ENCODE results near the gene SEPTIN12. TPM values are rescaled to one million over a fixed set of nuclear protein-coding genes. Genes with fewer than 3 reads are reported as not detected.

Gene SEPTIN12
- total and polyA plus RNA-seq, 2 experiments from 2014 or later: not detected

DNA sequence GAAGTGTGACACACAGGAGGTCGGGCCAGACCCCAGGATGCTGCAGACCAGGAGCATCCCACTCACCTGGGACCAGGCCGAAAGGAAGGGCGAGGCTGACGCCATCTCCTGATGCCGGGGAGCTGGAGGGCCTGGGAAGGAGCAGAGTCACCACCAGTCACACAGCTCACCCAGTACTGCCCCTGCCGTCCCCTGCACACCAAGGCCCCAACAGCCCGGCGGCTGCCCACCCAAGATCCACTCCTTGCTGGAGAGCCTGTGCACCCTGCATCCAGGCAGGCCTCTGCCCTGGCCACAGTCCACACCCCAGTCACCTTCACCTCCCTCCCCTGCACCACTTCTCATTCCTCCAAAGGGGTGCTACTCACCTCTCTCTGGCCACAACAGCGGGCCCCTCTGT is 25.9 kb downstream of the SEPTIN12 start:
- Histone ChIP-seq H3K4me1 (ENCODE audit: insufficient read depth) (peaks cover 6% of the 10 kb centered on the region; the same call in 1 of the 2 replicates), H3F3A (replicated peaks; ENCODE audit: low read depth) (no peaks in the 10 kb centered on the region), H3K4me2 (no peak overlapping the region), H3K4me3 (no peak overlapping the region), H4K20me1 (replicated peaks; ENCODE audit: insufficient read depth) (no peaks in the 10 kb centered on the region), H3K9me2 (ENCODE audit: insufficient read depth) (no peaks in the 10 kb centered on the region), H2AFZ (no peak overlapping the region), H3K27me3 (ENCODE audit: insufficient read depth) (no peaks in the 10 kb centered on the region), H3K27ac (ENCODE audit: low read depth) (no peak overlapping the region), H3K79me2 (replicated peaks; ENCODE audit: insufficient read depth) (peaks cover 17% of the 10 kb centered on the region), H3K36me3 (ENCODE audit: insufficient read depth) (peaks cover 15% of the 10 kb centered on the region; the same call in 1 of the 2 replicates)
- DNase-seq (ENCODE audit: low spot score): no peak
- H3K36me3 Mint-ChIP-seq (ENCODE audit: low read depth): peaks cover 72% of the 10 kb centered on the region
- H3K27me3 Mint-ChIP-seq (ENCODE audit: insufficient read depth, low read depth, poor library complexity): peaks cover 11% of the 10 kb centered on the region
- ATAC-seq: no peak
- H3K4me1 Mint-ChIP-seq: peaks cover 9% of the 10 kb centered on the region
- H3K4me3 Mint-ChIP-seq: no peak overlapping the region
- H3K9me3 Mint-ChIP-seq: no peaks in the 10 kb centered on the region; the same call in 2 of the 3 replicates
- TF ChIP-seq NANOG (IDR thresholded peaks at IDR 0.05; ENCODE audit: borderline replicate concordance) (no peak), POLR2AphosphoS5 (IDR thresholded peaks at IDR 0.05; ENCODE audit: low read depth) (no peak), EZH2phosphoT487 (IDR thresholded peaks at IDR 0.05; ENCODE audit: unreplicated experiment) (no peak), CREB1 (CRISPR knock-in tag; IDR thresholded peaks at IDR 0.05; ENCODE audit: low read depth) (no peak), EZH2 (IDR thresholded peaks at IDR 0.05; ENCODE audit: low read depth, unreplicated experiment) (no peak), ZNF114 (CRISPR knock-in tag; IDR thresholded peaks at IDR 0.05) (no peak), STAT1 (IDR thresholded peaks at IDR 0.05; ENCODE audit: unreplicated experiment) (no peak), ZNF331 (CRISPR knock-in tag; IDR thresholded peaks at IDR 0.05; ENCODE audit: low read depth) (no peak), JUNB (IDR thresholded peaks at IDR 0.05; ENCODE audit: unreplicated experiment) (no peak)
- TF ChIP-seq, protein P1, sequence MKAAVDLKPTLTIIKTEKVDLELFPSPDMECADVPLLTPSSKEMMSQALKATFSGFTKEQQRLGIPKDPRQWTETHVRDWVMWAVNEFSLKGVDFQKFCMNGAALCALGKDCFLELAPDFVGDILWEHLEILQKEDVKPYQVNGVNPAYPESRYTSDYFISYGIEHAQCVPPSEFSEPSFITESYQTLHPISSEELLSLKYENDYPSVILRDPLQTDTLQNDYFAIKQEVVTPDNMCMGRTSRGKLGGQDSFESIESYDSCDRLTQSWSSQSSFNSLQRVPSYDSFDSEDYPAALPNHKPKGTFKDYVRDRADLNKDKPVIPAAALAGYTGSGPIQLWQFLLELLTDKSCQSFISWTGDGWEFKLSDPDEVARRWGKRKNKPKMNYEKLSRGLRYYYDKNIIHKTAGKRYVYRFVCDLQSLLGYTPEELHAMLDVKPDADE (IDR thresholded peaks at IDR 0.05): no peak
- TF ChIP-seq, protein P2, sequence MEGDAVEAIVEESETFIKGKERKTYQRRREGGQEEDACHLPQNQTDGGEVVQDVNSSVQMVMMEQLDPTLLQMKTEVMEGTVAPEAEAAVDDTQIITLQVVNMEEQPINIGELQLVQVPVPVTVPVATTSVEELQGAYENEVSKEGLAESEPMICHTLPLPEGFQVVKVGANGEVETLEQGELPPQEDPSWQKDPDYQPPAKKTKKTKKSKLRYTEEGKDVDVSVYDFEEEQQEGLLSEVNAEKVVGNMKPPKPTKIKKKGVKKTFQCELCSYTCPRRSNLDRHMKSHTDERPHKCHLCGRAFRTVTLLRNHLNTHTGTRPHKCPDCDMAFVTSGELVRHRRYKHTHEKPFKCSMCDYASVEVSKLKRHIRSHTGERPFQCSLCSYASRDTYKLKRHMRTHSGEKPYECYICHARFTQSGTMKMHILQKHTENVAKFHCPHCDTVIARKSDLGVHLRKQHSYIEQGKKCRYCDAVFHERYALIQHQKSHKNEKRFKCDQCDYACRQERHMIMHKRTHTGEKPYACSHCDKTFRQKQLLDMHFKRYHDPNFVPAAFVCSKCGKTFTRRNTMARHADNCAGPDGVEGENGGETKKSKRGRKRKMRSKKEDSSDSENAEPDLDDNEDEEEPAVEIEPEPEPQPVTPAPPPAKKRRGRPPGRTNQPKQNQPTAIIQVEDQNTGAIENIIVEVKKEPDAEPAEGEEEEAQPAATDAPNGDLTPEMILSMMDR (conservative IDR thresholded peaks at IDR 0.05; ENCODE audit: low read depth in 2 of 2): no peak
- TF ChIP-seq, protein P3, sequence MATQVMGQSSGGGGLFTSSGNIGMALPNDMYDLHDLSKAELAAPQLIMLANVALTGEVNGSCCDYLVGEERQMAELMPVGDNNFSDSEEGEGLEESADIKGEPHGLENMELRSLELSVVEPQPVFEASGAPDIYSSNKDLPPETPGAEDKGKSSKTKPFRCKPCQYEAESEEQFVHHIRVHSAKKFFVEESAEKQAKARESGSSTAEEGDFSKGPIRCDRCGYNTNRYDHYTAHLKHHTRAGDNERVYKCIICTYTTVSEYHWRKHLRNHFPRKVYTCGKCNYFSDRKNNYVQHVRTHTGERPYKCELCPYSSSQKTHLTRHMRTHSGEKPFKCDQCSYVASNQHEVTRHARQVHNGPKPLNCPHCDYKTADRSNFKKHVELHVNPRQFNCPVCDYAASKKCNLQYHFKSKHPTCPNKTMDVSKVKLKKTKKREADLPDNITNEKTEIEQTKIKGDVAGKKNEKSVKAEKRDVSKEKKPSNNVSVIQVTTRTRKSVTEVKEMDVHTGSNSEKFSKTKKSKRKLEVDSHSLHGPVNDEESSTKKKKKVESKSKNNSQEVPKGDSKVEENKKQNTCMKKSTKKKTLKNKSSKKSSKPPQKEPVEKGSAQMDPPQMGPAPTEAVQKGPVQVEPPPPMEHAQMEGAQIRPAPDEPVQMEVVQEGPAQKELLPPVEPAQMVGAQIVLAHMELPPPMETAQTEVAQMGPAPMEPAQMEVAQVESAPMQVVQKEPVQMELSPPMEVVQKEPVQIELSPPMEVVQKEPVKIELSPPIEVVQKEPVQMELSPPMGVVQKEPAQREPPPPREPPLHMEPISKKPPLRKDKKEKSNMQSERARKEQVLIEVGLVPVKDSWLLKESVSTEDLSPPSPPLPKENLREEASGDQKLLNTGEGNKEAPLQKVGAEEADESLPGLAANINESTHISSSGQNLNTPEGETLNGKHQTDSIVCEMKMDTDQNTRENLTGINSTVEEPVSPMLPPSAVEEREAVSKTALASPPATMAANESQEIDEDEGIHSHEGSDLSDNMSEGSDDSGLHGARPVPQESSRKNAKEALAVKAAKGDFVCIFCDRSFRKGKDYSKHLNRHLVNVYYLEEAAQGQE (IDR thresholded peaks at IDR 0.05; ENCODE audit: unreplicated experiment): no peak
- TF ChIP-seq, protein P4, sequence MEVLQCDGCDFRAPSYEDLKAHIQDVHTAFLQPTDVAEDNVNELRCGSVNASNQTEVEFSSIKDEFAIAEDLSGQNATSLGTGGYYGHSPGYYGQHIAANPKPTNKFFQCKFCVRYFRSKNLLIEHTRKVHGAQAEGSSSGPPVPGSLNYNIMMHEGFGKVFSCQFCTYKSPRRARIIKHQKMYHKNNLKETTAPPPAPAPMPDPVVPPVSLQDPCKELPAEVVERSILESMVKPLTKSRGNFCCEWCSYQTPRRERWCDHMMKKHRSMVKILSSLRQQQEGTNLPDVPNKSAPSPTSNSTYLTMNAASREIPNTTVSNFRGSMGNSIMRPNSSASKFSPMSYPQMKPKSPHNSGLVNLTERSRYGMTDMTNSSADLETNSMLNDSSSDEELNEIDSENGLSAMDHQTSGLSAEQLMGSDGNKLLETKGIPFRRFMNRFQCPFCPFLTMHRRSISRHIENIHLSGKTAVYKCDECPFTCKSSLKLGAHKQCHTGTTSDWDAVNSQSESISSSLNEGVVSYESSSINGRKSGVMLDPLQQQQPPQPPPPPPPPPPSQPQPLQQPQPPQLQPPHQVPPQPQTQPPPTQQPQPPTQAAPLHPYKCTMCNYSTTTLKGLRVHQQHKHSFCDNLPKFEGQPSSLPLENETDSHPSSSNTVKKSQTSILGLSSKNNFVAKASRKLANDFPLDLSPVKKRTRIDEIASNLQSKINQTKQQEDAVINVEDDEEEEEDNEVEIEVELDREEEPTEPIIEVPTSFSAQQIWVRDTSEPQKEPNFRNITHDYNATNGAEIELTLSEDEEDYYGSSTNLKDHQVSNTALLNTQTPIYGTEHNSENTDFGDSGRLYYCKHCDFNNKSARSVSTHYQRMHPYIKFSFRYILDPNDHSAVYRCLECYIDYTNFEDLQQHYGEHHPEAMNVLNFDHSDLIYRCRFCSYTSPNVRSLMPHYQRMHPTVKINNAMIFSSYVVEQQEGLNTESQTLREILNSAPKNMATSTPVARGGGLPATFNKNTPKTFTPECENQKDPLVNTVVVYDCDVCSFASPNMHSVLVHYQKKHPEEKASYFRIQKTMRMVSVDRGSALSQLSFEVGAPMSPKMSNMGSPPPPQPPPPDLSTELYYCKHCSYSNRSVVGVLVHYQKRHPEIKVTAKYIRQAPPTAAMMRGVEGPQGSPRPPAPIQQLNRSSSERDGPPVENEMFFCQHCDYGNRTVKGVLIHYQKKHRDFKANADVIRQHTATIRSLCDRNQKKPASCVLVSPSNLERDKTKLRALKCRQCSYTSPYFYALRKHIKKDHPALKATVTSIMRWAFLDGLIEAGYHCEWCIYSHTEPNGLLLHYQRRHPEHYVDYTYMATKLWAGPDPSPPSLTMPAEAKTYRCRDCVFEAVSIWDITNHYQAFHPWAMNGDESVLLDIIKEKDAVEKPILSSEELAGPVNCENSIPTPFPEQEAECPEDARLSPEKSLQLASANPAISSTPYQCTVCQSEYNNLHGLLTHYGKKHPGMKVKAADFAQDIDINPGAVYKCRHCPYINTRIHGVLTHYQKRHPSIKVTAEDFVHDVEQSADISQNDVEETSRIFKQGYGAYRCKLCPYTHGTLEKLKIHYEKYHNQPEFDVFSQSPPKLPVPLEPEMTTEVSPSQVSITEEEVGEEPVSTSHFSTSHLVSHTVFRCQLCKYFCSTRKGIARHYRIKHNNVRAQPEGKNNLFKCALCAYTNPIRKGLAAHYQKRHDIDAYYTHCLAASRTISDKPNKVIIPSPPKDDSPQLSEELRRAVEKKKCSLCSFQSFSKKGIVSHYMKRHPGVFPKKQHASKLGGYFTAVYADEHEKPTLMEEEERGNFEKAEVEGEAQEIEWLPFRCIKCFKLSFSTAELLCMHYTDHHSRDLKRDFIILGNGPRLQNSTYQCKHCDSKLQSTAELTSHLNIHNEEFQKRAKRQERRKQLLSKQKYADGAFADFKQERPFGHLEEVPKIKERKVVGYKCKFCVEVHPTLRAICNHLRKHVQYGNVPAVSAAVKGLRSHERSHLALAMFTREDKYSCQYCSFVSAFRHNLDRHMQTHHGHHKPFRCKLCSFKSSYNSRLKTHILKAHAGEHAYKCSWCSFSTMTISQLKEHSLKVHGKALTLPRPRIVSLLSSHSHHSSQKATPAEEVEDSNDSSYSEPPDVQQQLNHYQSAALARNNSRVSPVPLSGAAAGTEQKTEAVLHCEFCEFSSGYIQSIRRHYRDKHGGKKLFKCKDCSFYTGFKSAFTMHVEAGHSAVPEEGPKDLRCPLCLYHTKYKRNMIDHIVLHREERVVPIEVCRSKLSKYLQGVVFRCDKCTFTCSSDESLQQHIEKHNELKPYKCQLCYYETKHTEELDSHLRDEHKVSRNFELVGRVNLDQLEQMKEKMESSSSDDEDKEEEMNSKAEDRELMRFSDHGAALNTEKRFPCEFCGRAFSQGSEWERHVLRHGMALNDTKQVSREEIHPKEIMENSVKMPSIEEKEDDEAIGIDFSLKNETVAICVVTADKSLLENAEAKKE (CRISPR knock-in tag; IDR thresholded peaks at IDR 0.05): no peak
- no peak overlapping the region for H3K27ac Mint-ChIP-seq
